Activated T-helper 1 cell treated with Interleukin-2 at 50 U/mL for 16 hours (primary cell): ENCODE results near the gene PLPPR2.
"Not testable (repeated sequence)": the region's sequence is repeated elsewhere in the genome, so short reads cannot be mapped to it uniquely, and the experiment has no call there.

Source experiments
- DNase-seq: peaks from one replicate; pipeline ENCODE4 v3.0.0-alpha.2; 2020; ENCODE audit warnings: low read depth

PLPPR2 gene

DNA sequence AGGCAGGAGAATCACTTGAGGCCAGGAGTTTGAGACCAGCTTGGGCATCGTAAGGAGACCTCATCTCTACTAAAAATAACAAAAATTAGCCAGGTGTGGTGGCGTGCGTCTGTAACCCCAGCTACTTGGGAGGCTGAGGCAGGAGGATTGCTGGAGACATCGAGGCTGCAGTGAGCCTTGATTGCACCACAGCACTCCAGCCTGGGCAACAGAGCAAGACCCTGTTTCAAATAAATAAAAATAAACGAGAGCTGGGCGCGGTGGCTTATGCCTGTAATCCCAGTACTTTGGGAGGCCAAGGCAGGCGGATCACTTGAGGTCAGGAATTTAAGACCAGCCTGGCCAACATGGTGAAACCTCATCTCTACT is 15.1 kb upstream of the PLPPR2 start:
- DNase-seq: not testable (repeated sequence)

GRCh38 chr19:11342429-11342828 is 12.8 kb upstream of the PLPPR2 start:
- DNase-seq: no peak

GRCh38 chr19:11345122-11345803 is 10.0 kb upstream of the PLPPR2 start:
- no peak for DNase-seq

- peak; percentile 96 for DNase-seq
These were observed 8.9 kb upstream of the PLPPR2 start, which contains the start of the genes CCDC159 and TMEM205 for GRCh38 chr19:11346104-11346940. Gene CCDC159, plus strand, starts transcription at chr19:11346519. Its CDS starts 88 bp downstream, at chr19:11346607. Gene TMEM205, minus strand, starts transcription at chr19:11346268. Its CDS starts 649 bp downstream, at chr19:11345619.

GRCh38 chr19:11347546-11348039 is 7.6 kb upstream of the PLPPR2 start:
- DNase-seq: no peak

DNA sequence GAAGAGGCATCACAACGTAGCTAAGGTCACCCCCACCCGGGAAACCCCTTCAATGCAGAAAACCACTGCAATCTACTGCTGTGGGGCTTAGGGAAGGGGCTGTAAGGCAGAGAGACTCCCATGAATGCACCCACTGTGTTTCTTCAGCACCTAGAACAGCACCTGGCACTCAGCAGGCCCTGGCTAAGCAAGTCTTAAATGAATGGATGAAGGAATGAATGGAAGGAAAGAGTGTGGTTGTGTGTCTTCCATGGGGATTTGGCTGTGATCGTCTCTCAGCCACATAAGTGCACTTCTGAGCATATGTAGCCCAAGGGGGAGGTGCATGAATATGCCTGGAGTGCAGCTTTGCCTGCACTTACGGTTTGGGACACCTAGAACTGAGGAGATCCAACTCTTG is 6.1 kb upstream of the PLPPR2 start:
- DNase-seq: no peak

- DNase-seq: not testable (repeated sequence)
These were observed 1.1 kb upstream of the PLPPR2 start for GRCh38 chr19:11354102-11354501.

- DNase-seq: no peak
These were observed 804 bp downstream of the PLPPR2 start for GRCh38 chr19:11356074-11356397.

- DNase-seq: no peak
These were observed 1.7 kb downstream of the PLPPR2 start for GRCh38 chr19:11356676-11357550.

GRCh38 chr19:11359421-11359820 is 4.2 kb downstream of the PLPPR2 start:
- DNase-seq: no peak

- no peak for DNase-seq
These were observed 6.0 kb downstream of the PLPPR2 start for GRCh38 chr19:11361037-11361770.

DNA sequence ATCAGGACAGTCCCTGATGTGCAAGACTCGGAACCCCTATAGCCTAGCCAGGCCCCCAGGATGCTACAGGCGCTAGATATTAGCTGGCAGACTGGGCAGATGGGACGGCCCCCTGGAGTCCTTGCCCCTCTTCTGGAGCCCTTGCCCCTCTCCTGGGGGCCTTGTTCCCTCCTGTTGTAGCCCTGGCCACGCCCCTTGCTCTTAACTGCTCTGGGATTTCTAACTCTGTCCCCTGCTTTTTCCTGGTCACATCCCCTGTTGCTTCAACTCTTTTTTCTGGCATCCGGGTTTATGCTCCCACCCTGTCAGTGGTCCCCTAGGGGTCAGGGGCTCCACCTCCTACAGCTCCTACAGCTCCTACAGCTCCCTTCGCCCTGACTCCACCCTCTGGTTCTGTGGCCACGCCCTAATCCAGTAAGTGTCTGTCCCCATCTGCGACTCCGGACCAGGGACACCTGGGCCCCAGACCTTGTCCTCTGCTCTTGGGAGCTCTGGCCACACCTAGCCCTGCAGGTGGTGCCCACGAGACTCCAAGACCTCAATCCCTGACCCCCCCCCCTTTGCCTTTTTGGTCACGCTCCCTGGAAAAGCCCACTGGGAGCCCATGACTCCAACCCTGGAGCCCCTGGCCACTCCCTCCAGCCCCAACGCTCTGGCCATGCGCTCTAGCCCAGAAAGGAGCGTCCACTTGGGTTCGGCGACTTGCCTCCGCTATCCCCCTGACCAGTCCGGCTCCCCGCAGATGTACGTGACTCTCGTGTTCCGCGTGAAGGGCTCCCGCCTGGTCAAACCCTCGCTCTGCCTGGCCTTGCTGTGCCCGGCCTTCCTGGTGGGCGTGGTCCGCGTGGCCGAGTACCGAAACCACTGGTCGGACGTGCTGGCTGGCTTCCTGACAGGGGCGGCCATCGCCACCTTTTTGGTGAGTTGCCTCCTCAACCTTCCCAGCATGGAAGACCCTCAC is 6.8 kb downstream of the PLPPR2 start:
- DNase-seq: no peak

- no peak for DNase-seq
These were observed 8.6 kb downstream of the PLPPR2 start for GRCh38 chr19:11363881-11364280.

DNA sequence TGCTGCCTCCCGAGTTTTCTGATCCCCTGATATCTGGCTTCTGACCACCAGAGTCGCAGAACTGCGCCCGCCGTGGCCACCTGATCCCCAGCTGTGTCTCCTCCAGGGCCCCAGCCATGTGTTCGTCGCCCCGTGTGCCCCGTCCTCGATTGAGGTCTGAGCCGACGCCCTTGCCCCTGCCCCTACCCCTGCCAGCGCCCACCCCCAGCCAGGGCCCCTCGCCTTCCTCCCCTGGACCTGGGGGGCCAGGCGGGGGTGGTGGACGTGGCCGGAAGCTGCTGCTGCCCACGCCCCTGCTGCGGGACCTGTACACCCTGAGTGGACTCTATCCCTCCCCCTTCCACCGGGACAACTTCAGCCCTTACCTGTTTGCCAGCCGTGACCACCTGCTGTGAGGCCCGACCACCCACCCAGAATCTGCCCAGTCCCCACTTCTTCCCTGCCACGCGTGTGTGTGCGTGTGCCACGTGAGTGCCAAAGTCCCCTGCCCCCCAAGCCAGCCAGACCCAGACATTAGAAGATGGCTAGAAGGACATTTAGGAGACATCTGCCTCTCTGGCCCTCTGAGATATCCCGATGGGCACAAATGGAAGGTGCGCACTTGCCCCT is 9.2 kb downstream of the PLPPR2 start:
- DNase-seq: no peak

DNA sequence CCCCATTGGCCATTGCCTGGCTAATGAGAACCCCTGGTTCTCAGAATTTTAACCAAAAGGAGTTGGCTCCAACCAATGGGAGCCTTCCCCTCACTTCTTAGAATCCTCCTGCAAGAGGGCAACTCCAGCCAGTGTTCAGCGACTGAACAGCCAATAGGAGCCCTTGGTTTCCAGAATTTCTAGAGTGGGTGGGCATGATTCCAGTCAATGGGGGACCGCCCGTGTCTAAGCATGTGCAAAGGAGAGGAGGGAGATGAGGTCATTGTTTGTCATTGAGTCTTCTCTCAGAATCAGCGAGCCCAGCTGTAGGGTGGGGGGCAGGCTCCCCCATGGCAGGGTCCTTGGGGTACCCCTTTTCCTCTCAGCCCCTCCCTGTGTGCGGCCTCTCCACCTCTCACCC is 9.7 kb downstream of the PLPPR2 start:
- no peak for DNase-seq

DNA sequence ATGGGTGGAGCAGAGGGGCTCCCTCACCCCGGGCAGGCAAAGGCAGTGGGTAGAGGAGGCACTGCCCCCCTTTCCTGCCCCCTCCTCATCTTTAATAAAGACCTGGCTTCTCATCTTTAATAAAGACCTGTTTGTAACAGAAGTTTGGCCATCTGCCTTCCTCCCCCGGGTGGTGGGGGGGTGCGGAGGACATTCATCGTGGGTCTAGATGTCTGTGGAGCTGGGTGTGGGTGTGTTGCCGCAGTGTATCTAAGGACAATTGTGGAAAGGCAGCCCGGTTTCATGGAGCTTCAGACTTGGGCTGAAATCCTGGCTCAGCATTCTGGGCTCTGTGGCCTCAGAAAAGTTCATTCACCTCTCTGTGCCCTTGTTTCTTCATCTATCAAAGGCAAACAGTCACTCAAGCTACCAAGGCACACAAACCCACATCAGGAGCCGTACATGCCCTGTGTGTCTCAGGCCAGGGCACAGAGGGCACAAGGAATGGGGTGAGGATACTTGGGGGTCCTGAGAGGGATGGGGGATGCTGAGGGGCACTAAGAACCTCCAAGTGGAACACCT is 10.4 kb downstream of the PLPPR2 start:
- no peak for DNase-seq

DNA sequence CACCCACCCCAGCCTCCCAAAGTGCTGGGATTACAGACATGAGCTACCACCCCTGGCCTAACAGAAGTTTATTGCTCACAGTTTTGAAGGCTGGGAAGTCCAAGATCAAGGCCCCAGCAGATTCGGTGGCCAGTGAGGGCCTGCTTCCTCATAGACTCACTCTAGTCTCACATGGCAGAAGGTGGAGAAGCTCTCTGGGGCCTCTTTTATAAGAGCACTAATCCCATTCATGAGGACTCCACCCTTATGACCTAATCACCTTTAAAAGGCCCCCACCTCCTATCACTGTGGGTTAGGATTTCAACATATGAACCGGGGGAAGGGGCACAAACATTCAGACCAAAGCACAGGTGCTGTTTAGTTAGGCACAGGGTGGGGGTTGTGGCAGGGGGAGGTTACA is 12.3 kb downstream of the PLPPR2 start:
- DNase-seq: no peak

DNA sequence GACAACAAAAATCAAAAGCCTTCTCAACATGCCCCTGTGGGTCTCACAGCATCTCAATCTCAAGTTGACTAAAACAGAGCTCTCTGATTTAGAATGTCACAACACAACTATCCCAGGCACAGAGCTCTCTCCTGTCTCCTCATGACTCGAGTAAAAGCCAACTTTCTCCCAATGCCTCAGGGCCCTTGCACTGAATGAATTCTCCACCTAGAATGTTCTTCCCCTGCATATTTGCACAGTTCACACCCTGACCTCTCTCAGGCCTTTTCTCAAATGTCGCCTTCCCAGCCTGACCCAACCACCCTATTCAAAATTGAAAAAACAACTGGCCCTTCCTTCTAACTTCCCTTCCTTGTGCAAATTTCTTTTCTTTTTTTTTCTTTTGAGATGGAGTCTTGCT is 15.5 kb downstream of the PLPPR2 start:
- no peak for DNase-seq

DNA sequence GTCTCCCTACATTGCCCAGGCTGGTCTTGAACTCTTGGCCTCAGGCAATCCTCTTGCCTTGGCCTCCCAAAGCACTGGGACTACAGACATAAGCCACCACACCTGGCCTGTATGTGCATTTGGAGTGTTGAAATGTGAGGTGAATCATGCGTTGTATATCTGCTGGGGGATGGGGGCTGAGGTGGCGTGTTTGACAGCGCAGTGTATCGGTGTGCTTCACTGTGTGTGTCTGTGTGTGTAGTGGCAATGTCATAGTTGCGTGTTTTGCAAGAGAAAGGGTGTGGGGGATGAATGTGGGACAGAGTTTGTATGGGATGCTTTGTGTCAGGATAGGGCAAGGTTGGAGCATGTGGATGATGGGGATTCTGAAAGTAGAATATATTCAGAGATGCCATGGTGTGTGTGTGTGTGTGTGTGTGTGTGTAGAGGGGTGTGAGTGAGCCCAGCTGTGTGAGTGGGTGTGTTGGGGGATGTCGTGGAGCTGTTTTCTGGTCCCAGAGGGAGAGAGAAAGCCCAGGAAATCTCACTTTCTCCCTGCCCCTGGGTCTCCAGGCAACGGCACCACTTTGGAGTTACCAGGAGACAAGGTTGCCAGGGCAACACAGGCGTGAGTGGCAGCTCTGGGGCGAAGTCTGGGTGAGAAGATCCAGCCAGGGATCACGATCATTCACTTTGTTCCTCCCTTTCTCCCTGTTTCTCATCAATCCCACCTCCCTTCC is 18.1 kb downstream of the PLPPR2 start:
- no peak for DNase-seq
